ENCODE measurements around the gene ESRRG.
A peak's percentile ranks its signal among the peaks of the same experiment; 100 is the strongest.

ESRRG gene

GRCh38 chr1:216702170-216702569 is 21.1 kb downstream of the ESRRG start:
- no peak for DNase-seq

- no peak for DNase-seq
Observed at GRCh38 chr1:216700779-216701178, 22.4 kb downstream of the ESRRG start.

GRCh38 chr1:216691710-216692109 is 31.5 kb downstream of the ESRRG start:
- no peak for DNase-seq

- no peak for DNase-seq
Observed at GRCh38 chr1:216690603-216691002, 32.6 kb downstream of the ESRRG start.

- no peak for DNase-seq
Observed at GRCh38 chr1:216688127-216688657, 35.0 kb downstream of the ESRRG start.

- DNase-seq, result no peak
Observed at GRCh38 chr1:216686860-216687766, 36.1 kb downstream of the ESRRG start.

GRCh38 chr1:216682752-216683151 is 40.5 kb downstream of the ESRRG start:
- DNase-seq, result peak; percentile 95

GRCh38 chr1:216679108-216679507 is 44.1 kb downstream of the ESRRG start:
- no peak for DNase-seq

GRCh38 chr1:216670118-216670883 is 52.9 kb downstream of the ESRRG start:
- DNase-seq, result no peak

- no peak for DNase-seq
Observed at GRCh38 chr1:216666441-216666840, 56.8 kb downstream of the ESRRG start.

- no peak for DNase-seq
Observed at GRCh38 chr1:216665856-216666255, 57.4 kb downstream of the ESRRG start.

- no peak for DNase-seq
Observed at GRCh38 chr1:216665406-216665805, 57.8 kb downstream of the ESRRG start.

- DNase-seq, result no peak
Observed at GRCh38 chr1:216662681-216663080, 60.5 kb downstream of the ESRRG start.

- no peak for DNase-seq
Observed at GRCh38 chr1:216660561-216660960, 62.7 kb downstream of the ESRRG start.

- no peak for DNase-seq
Observed at GRCh38 chr1:216653001-216653400, 70.2 kb downstream of the ESRRG start.

GRCh38 chr1:216651826-216652418 is 71.3 kb downstream of the ESRRG start:
- no peak for DNase-seq

GRCh38 chr1:216643176-216643575 is 80.1 kb downstream of the ESRRG start:
- no peak for DNase-seq

GRCh38 chr1:216641669-216642460 is 81.4 kb downstream of the ESRRG start:
- DNase-seq, result no peak

GRCh38 chr1:216640100-216640499 is 83.1 kb downstream of the ESRRG start:
- DNase-seq, result no peak

- DNase-seq, result no peak
Observed at GRCh38 chr1:216632980-216633379, 90.2 kb downstream of the ESRRG start.

- DNase-seq, result no peak
Observed at GRCh38 chr1:216630532-216630931, 92.7 kb downstream of the ESRRG start.

- no peak for DNase-seq
Observed at GRCh38 chr1:216627252-216627651, 96.0 kb downstream of the ESRRG start.

Measured in NCI-H1436 treated with DMSO at 0.1 percent for 48 hours (cell line).